Loucy (cell line): ENCODE data around the gene RIT2.

Experiments used
- H2AFZ ChIP-seq: fragments of 200-600 bp; sonication (generic); 2 replicates; pipeline ENCODE4 v1.6.0; 2016; ENCODE audit warnings: antibody characterized with exemption, mild to moderate bottlenecking, low read length, moderate library complexity
- H3F3A ChIP-seq: fragments of 200-600 bp; 2 replicates; pipeline ENCODE4 v1.6.0; 2016; ENCODE audit warnings: antibody characterized with exemption, low read depth, mild to moderate bottlenecking
- H3K27me3 ChIP-seq: fragments of 200-600 bp; sonication (generic); 2 replicates; pipeline ENCODE4 v1.6.1; 2014; ENCODE audit warnings: low read length, mild to moderate bottlenecking; ENCODE audit not compliant: insufficient read depth, poor library complexity, severe bottlenecking
- H3K36me3 ChIP-seq: fragments of 200-600 bp; sonication (generic); 2 replicates; pipeline ENCODE4 v1.6.1; 2016; ENCODE audit warnings: low read length; ENCODE audit not compliant: insufficient read depth
- H3K4me1 ChIP-seq: fragments of 200-600 bp; sonication (generic); 2 replicates; pipeline ENCODE4 v1.5.1; 2014; ENCODE audit warnings: low read length, mild to moderate bottlenecking; ENCODE audit not compliant: insufficient read depth, poor library complexity, severe bottlenecking
- H3K4me2 ChIP-seq: fragments of 200-600 bp; sonication (generic); 2 replicates; pipeline ENCODE4 v1.6.0; 2014; ENCODE audit warnings: antibody characterized with exemption, low read length, low read depth, mild to moderate bottlenecking; ENCODE audit not compliant: poor library complexity, severe bottlenecking
- H3K4me3 ChIP-seq: fragments of 200-600 bp; sonication (generic); 2 replicates; pipeline ENCODE4 v1.5.1; 2014; ENCODE audit warnings: low read length, mild to moderate bottlenecking, mixed read lengths; ENCODE audit not compliant: poor library complexity, severe bottlenecking
- H3K79me2 ChIP-seq: fragments of 200-600 bp; sonication (generic); 2 replicates; pipeline ENCODE4 v1.6.1; 2014; ENCODE audit warnings: low read length; ENCODE audit not compliant: insufficient read depth
- H3K9ac ChIP-seq: fragments of 200-600 bp; sonication (generic); 2 replicates; pipeline ENCODE4 v1.6.0; 2014; ENCODE audit warnings: mild to moderate bottlenecking, low read depth, low read length, moderate library complexity; ENCODE audit not compliant: poor library complexity, severe bottlenecking
- H3K9me2 ChIP-seq: fragments of 200-600 bp; sonication (generic); replicated peaks from 2 replicates; pipeline ENCODE4 v1.6.1; 2016; ENCODE audit warnings: low read depth, low read length, mixed read lengths
- H3K9me3 ChIP-seq: fragments of 200-600 bp; sonication (generic); 2 replicates; pipeline ENCODE4 v1.6.1; 2014; ENCODE audit warnings: mild to moderate bottlenecking, antibody characterized with exemption, low read length, low read depth; ENCODE audit not compliant: insufficient read depth
- H4K20me1 ChIP-seq: fragments of 200-600 bp; sonication (generic); 2 replicates; pipeline ENCODE4 v1.6.0; 2014; ENCODE audit warnings: antibody characterized with exemption, low read length, mild to moderate bottlenecking; ENCODE audit not compliant: insufficient read depth, poor library complexity, severe bottlenecking
- EZH2phosphoT487 ChIP-seq: fragments of 200-600 bp; IDR thresholded peaks from 2 replicates; pipeline ENCODE4 v1.6.1; 2018; ENCODE audit warnings: antibody characterized with exemption, mild to moderate bottlenecking, moderate library complexity, borderline replicate concordance
- TF ChIP-seq, protein P1 (sequence below): fragments of 200-600 bp; sonication (generic); conservative IDR thresholded peaks from 2 replicates; pipeline ENCODE4 v1.5.1; 2014; ENCODE audit warnings: mild to moderate bottlenecking, antibody characterized with exemption, low read length

Gene RIT2

GRCh38 chr18:43081396-43081795 is 34.1 kb downstream of the RIT2 start:
- no peaks in the 10 kb centered on the region for H3K27me3 ChIP-seq
- H4K20me1 ChIP-seq, result no peaks in the 10 kb centered on the region
- no peaks in the 10 kb centered on the region for H3K36me3 ChIP-seq
- H3K4me1 ChIP-seq, result no peaks in the 10 kb centered on the region
- H3K4me2 ChIP-seq, result no peak overlapping the region
- no peaks in the 10 kb centered on the region for H3F3A ChIP-seq
- H3K9me2 ChIP-seq, result no peaks in the 10 kb centered on the region
- TF ChIP-seq EZH2phosphoT487, result no peak
- TF ChIP-seq, protein P1, sequence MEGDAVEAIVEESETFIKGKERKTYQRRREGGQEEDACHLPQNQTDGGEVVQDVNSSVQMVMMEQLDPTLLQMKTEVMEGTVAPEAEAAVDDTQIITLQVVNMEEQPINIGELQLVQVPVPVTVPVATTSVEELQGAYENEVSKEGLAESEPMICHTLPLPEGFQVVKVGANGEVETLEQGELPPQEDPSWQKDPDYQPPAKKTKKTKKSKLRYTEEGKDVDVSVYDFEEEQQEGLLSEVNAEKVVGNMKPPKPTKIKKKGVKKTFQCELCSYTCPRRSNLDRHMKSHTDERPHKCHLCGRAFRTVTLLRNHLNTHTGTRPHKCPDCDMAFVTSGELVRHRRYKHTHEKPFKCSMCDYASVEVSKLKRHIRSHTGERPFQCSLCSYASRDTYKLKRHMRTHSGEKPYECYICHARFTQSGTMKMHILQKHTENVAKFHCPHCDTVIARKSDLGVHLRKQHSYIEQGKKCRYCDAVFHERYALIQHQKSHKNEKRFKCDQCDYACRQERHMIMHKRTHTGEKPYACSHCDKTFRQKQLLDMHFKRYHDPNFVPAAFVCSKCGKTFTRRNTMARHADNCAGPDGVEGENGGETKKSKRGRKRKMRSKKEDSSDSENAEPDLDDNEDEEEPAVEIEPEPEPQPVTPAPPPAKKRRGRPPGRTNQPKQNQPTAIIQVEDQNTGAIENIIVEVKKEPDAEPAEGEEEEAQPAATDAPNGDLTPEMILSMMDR, result no peak
- no peak overlapping the region for H2AFZ ChIP-seq
- H3K9ac ChIP-seq, result no peak overlapping the region
- no peaks in the 10 kb centered on the region for H3K9me3 ChIP-seq
- H3K4me3 ChIP-seq, result no peak overlapping the region
- H3K79me2 ChIP-seq, result no peaks in the 10 kb centered on the region

- Histone ChIP-seq H3K9ac (no peak overlapping the region), H4K20me1 (no peaks in the 10 kb centered on the region), H2AFZ (no peak overlapping the region), H3K4me3 (no peak overlapping the region), H3K27me3 (no peaks in the 10 kb centered on the region), H3F3A (no peaks in the 10 kb centered on the region), H3K4me2 (no peak overlapping the region), H3K36me3 (no peaks in the 10 kb centered on the region), H3K4me1 (no peaks in the 10 kb centered on the region), H3K79me2 (no peaks in the 10 kb centered on the region), H3K9me3 (no peaks in the 10 kb centered on the region), H3K9me2 (no peaks in the 10 kb centered on the region)
- TF ChIP-seq, protein P1, result no peak
- no peak for TF ChIP-seq EZH2phosphoT487
Measured at GRCh38 chr18:43080671-43081070, 34.8 kb downstream of the RIT2 start.

GRCh38 chr18:43079422-43079821 is 36.1 kb downstream of the RIT2 start:
- no peaks in the 10 kb centered on the region for H4K20me1 ChIP-seq
- no peak overlapping the region for H2AFZ ChIP-seq
- H3K9ac ChIP-seq, result no peak overlapping the region
- H3K9me3 ChIP-seq, result no peaks in the 10 kb centered on the region
- H3K4me3 ChIP-seq, result no peak overlapping the region
- H3K4me1 ChIP-seq, result no peaks in the 10 kb centered on the region
- no peaks in the 10 kb centered on the region for H3F3A ChIP-seq
- TF ChIP-seq EZH2phosphoT487, result no peak
- TF ChIP-seq, protein P1, result no peak
- H3K9me2 ChIP-seq, result no peaks in the 10 kb centered on the region
- H3K27me3 ChIP-seq, result no peaks in the 10 kb centered on the region
- H3K79me2 ChIP-seq, result no peaks in the 10 kb centered on the region
- no peaks in the 10 kb centered on the region for H3K36me3 ChIP-seq
- H3K4me2 ChIP-seq, result no peak overlapping the region
